ENCODE results near the gene MRPS18B.
"Not testable (repeated sequence)": the region's sequence is repeated elsewhere in the genome, so short reads cannot be mapped to it uniquely, and the experiment has no call there.

The MRPS18B gene

DNA sequence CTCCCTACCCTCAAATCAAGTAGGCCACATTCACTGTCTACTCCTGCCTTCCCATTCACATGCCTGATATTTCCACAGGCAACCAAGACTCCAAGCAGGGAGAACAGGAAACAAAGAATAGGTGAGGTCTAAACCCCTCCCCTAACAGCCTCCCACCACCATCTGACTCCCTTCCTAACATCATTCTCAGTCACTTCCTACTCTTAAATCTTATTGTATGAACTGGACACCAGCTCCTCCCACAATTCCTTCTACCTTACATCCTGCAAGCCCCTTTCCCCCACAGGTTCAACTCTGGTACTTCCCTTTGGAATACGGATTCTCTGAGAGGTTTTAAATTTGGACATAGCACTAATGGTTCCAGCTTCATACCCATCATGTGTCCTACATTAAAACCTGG is 28.3 kb downstream of the MRPS18B start:
- DNase-seq = no peak

DNA sequence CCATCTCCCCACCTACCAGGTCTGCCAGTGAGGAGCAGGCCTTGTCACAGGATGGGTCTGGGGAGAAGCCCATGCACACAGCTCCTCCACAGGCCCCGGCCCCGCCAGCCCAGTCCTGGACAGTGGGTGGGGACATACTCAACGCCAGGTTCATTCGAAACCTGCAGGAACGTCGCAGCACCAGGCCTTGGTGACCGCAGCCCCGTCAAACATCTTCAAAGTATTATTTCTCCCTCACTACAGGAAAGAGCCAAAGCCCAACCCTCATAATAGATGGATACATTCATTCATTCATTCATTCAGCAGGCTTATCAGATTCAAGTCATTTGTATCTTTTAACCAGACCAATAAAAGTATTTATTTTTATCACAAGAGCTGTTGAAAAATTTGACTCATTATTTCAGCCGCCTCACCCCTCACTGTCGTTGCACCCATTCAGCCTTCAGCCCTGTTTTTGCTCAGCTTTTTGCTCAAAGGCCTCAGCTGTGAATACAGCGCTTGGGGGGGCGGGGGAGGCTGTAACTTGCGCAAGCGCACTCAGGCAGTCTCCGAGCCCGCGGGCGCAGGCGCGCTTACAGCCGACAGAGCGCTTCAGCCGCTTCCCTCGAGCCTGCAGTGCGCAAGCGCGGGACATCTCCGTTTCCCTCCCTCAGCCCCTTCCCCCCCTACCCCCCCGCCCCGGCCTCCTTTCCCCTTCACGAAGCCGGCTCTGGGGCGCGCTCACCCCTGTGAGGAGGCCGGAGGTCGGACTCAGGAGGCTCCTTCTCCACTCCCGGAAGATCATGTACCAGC is 29.0 kb downstream of the MRPS18B start, which contains the start of gene C6orf136:
C6orf136 (plus strand) TSS at position 684 of the 792 bp plus-strand sequence; CDS start at position 783, 99 bp downstream.
- DNase-seq = peak; percentile 76

DNA sequence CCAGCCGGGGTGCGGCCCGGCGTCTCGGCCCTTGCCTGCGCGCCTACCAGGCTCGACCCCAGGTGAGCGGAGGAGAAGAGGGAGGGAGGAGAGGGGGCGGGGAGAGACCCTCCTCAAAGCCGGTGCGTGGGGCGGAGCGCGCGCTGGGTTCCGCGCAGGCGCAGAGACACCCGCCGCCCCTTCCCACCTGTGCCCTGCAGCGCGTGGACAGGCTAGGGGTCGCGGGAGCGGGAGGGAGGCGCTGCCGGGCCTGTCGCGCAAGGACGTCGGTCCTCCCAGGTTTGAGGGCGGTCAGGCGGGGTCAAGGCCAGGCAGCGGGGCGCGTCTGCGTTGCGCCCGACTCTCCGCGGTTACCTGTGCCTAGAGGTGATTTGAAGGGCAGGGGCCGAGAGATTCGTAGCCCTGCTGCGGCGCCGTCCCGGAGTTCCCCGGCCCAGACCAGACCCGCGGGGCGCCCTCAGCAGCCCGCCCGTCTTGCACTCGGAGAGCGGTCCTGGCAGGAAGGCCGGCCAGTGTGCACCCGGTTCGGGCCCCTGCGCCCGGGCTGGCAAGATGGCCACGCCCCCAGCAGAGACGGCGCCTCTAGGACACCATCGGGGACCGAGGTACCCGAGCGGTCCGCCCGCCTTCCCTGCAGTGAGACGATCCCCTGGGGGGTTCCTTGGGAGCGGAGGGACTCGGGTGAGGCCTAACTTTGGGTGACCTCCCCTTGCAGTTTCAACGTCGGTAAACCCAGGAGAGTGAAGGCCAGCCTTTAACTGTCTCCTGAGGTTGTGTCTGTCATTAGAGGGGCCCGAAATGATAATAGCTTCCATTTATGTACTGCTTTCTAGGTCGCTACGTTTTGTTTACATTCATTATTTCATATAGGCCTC is 29.8 kb downstream of the MRPS18B start:
- peak; percentile 55 for DNase-seq

DNA sequence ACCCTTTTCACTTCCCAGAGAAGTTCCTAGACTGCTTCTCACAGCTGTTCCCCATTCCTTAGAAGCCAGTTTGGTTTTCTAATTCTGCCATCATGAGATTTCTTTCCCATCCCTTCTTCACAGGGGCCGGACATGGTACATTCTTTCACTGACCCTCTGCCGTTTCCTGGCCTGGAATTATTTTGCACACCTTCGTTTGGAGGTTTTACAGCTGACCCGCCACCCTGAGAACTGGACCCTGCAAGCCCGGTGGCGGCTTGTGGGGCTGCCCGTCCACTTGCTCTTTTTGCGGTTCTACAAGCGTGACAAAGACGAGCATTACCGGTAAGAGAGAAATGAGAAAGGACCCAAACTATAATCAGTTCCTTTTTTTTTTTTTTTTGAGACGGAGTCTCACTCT is 33.5 kb downstream of the MRPS18B start:
- DNase-seq = no peak

DNA sequence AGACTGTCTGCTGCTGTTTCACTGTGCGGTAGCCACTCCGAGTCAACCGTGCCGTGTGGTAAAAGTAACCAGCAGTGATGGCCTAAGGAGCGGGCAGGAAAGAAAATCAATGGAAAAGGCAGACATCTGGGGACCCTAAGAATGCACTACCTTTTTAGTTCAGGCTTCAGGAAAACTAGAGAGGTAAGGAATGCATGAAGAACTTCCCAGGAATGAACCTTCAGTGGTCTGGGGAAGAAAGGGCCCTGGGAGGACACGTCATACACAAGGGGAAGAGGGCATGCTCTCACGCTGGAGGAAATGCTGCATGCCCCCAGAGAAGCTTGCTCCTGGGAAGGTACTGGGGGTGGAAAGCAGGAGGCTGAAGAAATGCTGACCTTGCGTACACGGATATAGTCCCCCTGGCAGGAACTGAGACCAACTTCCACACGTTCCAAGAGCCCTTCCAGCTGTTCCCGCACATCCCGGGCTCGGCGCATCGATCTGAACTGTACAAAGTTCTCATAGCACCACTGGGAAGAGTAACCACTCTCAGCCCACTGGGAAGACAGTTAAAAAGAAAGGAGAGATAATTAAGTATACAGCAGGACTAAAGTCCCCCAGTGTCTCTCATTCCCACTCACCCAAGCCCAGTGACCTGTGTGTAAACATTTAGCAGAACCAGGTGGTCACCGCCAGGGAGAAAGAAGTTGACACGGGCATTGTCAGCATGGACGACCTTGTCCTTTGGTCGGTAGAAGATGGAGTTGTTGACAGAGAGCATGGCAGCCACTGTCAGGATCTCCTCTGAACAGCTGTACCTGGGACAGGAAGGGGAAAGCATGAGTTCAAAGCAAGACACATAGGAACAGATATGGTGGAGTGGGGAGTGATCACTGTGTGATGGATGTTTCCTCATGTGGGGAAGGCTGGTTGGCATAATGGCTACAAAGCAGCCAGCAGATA is 37.4 kb downstream of the MRPS18B start:
- DNase-seq = no peak

DNA sequence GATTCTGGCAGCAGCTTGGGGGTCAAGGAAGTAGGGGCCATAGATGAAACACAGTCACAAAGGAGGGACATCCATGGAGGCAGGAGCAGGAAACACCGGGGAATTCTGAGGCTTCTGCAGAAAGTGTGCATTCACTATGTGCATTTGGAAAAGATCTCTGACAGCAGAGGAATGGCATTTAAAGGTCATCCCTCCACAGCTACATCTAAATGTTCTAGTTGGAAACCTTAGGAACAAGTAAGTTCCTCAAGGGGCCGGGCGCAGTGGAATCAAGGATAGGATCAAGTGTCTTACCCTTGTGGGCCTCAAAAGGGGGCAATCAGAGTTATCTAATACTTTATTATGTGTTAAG is 38.1 kb downstream of the MRPS18B start:
- DNase-seq = no peak

DNA sequence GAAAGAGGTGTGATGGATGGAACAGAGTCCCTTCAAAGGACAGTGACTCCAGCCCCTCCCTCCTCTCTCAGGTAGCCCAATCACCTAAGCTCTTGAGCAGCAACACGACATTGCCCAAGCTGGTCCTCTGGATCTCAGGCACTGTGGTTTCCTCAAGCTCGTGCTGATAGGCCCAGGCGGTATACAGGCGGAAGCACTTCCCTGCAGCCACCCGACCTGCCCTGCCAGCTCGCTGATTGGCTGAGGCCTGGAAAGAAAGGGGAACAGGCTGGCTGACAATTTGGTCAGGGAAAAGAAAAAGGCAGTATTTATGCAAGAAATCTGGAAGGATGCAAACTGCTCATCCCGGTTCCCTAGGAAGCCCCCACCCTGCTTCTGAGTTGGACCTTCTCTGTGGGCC is 38.9 kb downstream of the MRPS18B start:
- DNase-seq = no peak

DNA sequence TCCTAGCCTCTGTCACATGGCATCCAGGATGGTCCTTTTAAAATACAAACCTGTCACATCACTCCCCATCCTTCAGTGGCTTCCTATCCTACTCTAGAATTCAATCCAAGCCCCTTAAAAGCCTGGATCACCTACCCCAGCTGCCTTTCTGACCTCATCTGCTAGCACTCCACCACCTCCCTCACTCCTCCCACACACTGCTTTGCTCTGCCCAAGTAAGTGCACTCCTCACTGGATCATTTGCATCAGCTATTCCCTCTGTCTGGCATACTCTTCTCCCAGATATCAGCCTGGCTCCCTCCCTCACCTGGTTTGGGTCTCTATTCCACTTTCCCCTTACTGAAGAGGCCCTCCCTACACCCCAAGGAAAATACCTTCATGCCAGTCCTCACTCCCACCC is 39.8 kb downstream of the MRPS18B start:
- no peak for DNase-seq

DNA sequence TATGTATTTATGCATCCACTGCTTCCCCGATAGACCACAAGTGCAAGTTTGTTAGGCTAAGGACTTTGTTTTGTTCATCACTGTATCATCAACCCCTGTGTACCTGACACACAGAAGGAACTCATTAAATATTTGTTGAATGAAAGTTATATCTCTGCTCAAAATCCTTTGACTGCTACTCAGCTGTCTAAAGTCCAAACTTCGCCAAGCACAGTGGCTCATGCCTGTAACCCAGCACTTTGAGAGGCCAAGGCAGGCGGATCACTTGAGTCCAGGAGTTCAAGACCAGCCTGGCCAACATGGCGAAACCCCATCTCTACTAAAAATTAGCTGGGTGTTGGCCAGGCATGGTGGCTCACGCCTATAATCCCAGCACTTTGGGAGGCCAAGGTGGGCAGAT is 40.3 kb downstream of the MRPS18B start:
- DNase-seq = not testable (repeated sequence)

DNA sequence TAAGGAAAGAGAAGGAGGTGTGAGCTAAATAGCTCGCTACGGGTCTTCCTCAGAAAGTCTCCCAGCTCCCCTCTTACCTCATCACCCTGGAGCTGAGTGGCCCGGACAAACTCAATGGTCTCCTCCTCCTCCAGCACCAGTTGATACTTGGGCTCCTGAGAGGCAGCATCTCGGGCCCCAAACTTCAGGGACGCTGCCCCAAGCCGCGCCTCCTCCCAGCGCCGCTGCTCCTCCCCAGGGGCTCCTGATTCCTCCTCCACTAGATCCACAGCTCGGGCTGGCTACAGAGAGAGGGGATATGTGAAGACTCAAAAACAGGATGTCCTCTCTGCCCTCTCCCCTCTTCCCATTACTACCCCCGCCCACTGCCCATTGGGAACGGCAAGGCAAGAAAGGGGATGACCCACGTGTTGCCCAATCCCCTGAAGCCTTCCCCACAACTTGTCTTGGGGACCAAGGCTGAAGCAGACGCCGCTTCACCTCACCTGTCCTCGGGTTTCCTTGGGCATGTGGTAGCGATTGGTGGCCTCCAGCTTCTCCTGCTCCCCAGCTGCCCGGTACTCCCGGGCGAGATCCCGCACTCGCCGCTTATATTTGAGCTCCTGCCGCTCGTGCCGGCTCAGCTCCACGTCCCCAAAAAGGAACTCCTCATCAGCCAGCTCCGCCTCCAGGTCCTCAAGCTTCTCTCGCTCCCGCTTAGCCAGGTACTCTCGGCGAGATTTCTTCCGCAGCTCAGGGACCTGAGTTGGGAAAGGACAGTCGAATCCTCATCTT is 47.5 kb downstream of the MRPS18B start:
- no peak for DNase-seq

DNA sequence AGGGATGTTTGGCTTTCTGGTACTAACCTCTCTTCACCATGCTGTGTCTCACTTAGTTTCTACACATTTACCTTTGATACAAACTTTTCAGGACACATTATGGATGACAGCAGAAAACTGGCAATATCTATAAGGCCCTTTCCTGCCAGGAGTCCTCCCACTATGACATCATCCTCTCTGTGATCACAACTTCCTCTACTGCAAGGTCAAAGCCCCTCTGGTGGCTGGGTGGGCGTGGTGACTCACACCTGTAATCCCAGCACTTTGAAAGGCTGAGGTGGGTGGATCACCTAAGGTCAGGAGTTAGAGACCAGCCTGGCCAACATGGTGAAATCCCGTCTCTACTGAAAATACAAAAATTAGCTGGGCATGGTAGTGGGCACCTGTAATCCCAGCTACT is 48.7 kb downstream of the MRPS18B start:
- not testable (repeated sequence) for DNase-seq

DNA sequence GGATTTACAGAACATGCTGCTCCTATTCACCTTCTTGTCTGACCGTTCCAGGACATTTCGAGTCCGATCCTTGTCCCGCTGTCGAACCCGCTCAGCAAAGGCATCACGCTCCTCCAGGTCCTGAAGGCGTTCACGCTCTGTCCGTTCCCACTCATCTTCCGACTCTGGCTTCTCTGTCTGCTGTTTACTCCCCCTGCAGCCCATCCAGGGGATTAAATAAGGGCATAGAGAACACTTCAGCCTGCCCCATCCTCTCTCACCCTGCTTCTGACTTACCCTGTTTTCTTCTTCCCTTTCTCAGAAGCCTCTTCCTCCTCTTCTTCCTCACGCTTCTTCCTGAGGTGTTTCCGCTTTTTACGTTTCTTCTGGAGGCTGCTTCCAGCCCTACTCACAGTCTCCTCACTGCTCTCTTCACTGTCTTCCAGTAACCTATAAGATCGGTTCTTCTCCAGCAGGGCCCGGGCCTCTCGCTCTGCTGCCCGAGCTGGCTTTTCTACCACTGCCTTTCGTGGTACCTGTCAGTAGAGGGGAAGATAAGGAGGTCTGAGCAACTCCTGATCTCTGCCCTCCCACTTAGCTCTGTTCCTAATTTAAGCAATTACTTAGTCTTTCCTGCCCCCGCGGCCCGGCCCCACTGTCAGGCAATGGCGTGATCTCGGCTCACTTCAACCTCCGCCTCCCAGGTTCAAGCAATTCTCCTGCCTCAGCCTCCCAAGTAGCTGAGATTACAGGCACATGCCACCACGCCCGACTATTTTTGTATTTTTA is 53.3 kb downstream of the MRPS18B start:
- no peak for DNase-seq

DNA sequence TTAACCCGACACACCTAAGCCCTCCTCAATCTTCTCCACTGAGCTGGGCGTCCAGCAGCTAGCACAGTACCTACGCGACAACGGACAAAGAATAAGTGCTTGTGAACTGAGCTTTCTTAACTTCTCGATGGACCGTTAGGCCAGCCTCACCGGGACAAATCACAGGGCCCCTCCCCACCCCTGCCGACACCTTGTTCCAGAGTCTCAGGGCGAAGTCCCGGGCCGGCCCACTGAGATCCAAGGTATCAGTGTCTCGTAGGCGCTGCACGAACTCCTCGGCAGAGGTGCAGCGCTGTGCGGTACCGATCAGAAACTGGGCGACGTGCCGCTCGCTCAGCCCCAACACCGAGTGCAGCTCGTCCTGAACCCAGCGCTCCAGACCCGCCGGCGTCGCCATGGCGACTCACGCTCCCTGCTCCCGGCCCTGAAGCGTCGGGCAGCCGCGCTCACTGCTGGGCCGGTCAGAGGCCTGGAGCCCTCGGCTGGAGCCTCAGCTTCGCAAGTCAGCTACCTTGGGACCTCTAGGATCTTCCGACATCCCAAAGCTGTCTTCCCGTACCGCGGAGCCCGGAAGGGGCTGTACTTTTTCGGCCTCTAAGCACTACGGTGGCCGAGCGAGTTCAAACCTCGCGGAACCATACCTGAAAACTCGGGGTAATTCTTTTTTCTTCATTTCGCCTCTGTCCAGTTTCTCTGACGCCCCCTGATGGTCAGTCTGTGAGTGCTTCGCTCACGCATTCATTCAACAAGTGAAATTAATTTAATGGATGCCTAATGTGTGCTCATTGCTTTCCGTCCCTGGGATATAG is 55.0 kb downstream of the MRPS18B start, which contains the start of gene DHX16:
DHX16 (minus strand) TSS at position 562 of the 809 bp plus-strand sequence; CDS start at position 397, 165 bp downstream.
- DNase-seq = peak; percentile 80

Measured in NCI-H2081 treated with DMSO at 0.1 percent for 48 hours (cell line).